C4-2B (cell line): ENCODE measurements around the gene PRPF39.

ENCODE experiments used
- ZFX ChIP-seq: fragments of 450-650 bp; IDR thresholded peaks from 2 replicates; pipeline ENCODE4 v1.6.1; 2017
- TF ChIP-seq, protein P1 (sequence below): fragments of 450-650 bp; conservative IDR thresholded peaks from 2 replicates; pipeline ENCODE4 v1.5.1; 2017; ENCODE audit warnings: mild to moderate bottlenecking

DNA sequence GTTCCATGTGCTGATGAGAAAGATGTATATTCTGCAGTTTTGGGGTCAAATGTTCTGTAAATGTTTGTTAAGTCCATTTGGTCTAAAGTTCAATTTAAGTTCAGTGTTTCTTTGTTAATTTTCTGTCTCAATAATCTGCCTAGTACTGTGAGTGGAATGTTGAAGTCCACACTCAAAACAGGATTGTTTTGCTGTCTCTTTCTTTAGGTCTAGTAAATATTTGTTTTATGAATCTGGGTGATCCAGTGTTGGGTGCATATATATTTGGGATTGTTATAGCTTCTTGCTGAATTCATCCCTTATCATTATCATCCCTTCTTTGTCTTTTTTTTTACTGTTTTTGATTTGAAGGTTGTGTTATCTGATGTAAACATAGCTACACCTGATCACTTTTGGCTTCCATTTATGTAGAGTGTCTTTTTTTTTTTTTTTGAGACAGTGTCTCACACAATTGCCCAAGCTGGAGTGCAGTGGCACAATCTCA is 26.0 kb upstream of the PRPF39 start:
- TF ChIP-seq, protein P1, sequence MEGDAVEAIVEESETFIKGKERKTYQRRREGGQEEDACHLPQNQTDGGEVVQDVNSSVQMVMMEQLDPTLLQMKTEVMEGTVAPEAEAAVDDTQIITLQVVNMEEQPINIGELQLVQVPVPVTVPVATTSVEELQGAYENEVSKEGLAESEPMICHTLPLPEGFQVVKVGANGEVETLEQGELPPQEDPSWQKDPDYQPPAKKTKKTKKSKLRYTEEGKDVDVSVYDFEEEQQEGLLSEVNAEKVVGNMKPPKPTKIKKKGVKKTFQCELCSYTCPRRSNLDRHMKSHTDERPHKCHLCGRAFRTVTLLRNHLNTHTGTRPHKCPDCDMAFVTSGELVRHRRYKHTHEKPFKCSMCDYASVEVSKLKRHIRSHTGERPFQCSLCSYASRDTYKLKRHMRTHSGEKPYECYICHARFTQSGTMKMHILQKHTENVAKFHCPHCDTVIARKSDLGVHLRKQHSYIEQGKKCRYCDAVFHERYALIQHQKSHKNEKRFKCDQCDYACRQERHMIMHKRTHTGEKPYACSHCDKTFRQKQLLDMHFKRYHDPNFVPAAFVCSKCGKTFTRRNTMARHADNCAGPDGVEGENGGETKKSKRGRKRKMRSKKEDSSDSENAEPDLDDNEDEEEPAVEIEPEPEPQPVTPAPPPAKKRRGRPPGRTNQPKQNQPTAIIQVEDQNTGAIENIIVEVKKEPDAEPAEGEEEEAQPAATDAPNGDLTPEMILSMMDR: no peak
- TF ChIP-seq ZFX: no peak
